ENCODE results near the gene ASPDH. TPM values are rescaled to one million over a fixed set of nuclear protein-coding genes. Genes with fewer than 3 reads are reported as not detected.

ASPDH gene
- total RNA-seq, 2 donors from 2014 or later: not detected

DNA sequence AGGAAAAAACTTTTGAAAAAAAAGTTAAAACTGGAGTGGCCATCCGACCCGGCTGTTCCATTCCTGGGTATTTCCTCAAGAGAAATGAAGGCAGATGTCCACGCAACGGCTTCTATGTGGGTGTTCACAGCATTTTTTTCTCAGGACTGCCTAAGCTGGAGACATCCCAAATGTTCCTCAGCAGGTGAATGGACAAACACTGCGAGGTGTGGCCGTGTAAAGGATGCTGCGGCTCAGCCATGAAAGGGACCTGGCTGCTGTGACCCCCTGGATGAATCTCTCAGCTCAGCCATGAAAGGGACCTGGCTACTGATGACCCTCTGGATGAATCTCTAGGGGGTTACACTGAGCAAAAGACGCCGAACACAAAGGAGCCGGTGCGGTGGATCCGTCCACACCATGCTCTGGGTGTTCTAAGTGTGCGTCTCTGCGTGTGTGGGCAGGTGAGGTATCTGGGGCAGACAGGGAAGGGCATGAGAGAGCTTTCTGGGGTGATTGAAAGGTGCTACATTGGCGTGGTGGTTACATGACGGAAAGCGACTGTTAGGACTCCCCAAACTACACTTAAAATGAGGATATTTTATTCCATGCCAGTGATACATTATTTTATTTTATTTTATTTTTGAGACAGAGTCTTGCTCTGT, 7.2 kb upstream of the ASPDH start:
- no peak overlapping the region for H3K4me3 ChIP-seq
- no peaks in the 10 kb centered on the region for H3K36me3 ChIP-seq
- H3K27ac ChIP-seq: no peak overlapping the region
- TF ChIP-seq, protein P1, sequence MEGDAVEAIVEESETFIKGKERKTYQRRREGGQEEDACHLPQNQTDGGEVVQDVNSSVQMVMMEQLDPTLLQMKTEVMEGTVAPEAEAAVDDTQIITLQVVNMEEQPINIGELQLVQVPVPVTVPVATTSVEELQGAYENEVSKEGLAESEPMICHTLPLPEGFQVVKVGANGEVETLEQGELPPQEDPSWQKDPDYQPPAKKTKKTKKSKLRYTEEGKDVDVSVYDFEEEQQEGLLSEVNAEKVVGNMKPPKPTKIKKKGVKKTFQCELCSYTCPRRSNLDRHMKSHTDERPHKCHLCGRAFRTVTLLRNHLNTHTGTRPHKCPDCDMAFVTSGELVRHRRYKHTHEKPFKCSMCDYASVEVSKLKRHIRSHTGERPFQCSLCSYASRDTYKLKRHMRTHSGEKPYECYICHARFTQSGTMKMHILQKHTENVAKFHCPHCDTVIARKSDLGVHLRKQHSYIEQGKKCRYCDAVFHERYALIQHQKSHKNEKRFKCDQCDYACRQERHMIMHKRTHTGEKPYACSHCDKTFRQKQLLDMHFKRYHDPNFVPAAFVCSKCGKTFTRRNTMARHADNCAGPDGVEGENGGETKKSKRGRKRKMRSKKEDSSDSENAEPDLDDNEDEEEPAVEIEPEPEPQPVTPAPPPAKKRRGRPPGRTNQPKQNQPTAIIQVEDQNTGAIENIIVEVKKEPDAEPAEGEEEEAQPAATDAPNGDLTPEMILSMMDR (IDR thresholded peaks at IDR 0.05): no peak
- no peaks in the 10 kb centered on the region for H3K4me1 ChIP-seq
- DNase-seq (ENCODE audit: low spot score): no peak
- no peaks in the 10 kb centered on the region for H3K27me3 ChIP-seq
- no peaks in the 10 kb centered on the region for H3K9me3 ChIP-seq

DNA sequence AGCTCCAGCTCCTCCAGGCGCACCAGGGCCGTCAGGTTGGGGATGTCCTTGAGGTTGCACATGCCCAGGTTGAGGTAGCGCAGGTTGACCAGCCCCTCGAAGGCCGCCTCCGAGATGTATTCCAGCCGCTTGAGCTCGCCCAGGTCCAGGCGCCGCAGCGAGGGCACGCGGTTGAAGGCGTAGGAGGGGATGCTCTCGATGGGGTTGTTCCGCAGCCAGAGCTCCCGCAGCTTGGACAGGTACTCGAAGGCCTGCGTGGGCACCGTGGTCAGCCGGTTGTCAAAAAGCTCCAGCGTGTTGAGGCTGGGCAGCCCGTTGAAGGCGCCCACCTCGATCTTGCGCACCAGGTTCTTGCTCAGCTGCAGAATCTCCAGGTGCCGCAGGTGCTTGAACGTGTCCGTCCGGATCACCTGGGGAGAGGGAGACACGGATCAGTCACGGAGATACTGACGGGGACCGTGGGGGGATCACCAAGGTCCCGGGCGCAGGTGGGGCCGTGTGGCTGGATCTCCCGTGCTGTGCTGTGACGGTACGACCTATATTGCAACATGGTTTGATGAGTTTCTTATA, 5.4 kb upstream of the ASPDH start:
- DNase-seq (ENCODE audit: low spot score): no peak
- H3K27ac ChIP-seq: no peak overlapping the region
- H3K9me3 ChIP-seq: no peaks in the 10 kb centered on the region
- H3K4me1 ChIP-seq: no peaks in the 10 kb centered on the region
- no peak overlapping the region for H3K4me3 ChIP-seq
- H3K27me3 ChIP-seq: no peaks in the 10 kb centered on the region
- no peaks in the 10 kb centered on the region for H3K36me3 ChIP-seq
- TF ChIP-seq, protein P1 (IDR thresholded peaks at IDR 0.05): no peak

DNA sequence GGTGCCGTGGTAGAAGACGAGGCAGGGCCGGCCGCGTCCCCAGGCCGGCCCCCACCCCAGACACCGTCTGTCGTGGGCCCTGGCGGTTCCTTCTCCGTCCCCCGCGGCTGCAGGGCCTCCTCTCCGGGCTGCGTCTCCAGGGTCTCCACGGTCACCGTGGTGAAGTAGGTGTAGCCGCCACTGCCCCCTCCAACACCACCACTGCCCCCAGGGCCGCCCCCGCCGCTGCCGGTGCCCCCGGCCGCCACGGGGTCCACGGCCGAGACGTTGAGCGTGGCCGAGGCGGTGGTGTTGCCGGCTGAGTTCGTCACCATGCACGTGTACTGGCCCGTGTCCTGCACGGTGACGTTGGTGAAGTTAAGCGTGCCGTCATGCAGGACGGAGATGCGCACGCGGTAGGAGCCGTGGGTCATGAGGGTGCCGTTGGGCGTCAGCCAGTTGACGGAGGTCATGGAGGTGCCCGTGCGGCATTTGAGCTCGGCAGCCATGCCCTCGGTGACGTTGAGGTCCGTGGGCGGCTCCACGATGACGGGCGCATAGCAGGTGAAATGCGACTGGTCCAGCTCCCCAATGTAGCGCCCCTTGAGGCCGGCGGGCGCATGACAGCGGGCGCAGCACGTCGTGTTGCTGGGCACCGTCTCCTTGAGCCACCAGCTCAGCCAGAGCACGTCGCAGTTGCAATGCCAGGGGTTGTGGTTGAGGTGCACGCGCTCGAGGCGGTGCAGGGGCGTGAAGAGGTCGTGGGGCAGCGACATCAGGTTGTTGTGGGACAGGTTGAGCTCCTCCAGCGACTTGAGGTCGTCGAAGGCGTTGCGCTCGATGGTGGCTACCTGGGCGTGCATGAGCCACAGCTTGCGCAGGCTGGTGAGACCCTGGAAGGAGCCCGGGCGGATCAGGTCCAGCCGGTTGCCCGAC, 4.6 kb upstream of the ASPDH start:
- TF ChIP-seq, protein P1 (IDR thresholded peaks at IDR 0.05): no peak
- no peak overlapping the region for H3K4me3 ChIP-seq
- H3K36me3 ChIP-seq: no peaks in the 10 kb centered on the region
- H3K27ac ChIP-seq: no peak overlapping the region
- DNase-seq (ENCODE audit: low spot score): no peak
- no peaks in the 10 kb centered on the region for H3K4me1 ChIP-seq
- H3K9me3 ChIP-seq: no peaks in the 10 kb centered on the region
- no peaks in the 10 kb centered on the region for H3K27me3 ChIP-seq

DNA sequence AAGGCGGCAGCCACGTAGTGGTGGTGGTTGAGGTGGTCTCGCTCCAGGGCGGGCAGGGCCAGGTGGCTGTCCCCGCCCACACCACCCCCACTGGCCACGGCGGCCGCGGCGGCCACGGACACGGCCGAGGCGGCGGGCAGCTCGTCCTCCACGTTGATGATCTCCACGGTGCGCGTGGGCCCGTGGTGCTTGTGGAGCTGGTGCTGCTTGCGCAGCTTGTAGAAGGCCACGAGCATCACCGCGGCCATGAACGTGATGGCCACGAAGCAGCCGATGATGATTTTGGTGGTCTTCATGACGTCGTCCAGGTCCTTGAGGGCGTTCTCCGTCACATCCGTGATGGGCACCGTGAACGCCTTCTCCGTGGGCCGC, 4.0 kb upstream of the ASPDH start:
- Histone ChIP-seq H3K4me3 (no peak overlapping the region), H3K9me3 (no peaks in the 10 kb centered on the region), H3K27ac (no peak overlapping the region), H3K27me3 (no peaks in the 10 kb centered on the region), H3K4me1 (no peaks in the 10 kb centered on the region), H3K36me3 (no peaks in the 10 kb centered on the region)
- TF ChIP-seq, protein P1 (IDR thresholded peaks at IDR 0.05): no peak
- no peak for DNase-seq (ENCODE audit: low spot score)

DNA sequence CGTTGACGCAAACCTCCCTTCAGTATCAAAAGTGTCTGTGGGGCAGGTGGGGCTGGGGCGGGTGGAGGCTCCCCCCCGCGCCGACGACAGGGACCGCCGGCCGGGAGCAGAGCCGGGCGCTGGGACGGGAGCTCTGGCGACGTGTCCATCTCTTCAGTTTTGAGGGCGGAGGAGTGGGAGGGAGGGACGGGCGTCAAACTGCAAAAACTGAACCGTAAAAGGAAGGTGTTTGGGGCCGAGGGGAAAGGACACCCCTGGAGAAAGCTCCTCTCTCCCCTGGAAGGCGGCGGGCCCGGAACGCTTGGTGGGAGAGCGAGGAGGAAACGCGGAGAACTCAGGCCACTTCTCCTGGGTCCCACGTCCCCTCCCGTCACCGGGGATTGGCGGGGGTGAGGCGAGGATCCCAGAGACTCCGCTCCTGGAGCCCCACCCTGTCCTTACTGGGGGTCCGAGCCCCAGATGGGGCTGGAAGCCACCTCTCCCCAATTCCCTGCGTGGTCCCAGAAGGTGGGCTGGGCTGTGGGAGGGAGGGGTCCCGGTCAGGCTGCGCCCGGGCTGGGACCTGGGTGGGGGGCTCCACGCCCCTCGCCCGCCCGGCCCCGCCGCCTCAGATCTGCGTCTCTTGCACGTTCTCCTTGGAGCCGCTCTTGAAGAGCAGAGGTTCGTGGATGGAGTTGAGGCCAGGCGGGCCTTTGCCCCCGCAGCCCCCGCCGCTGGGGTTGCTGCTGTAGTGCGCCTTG, 3.4 kb upstream of the ASPDH start:
- DNase-seq (ENCODE audit: low spot score): no peak
- no peaks in the 10 kb centered on the region for H3K36me3 ChIP-seq
- no peak overlapping the region for H3K27ac ChIP-seq
- H3K4me1 ChIP-seq: no peaks in the 10 kb centered on the region
- no peaks in the 10 kb centered on the region for H3K9me3 ChIP-seq
- no peaks in the 10 kb centered on the region for H3K27me3 ChIP-seq
- TF ChIP-seq, protein P1 (IDR thresholded peaks at IDR 0.05): no peak
- H3K4me3 ChIP-seq: no peak overlapping the region
